Measurements from ENCODE around the gene CEP83. TPM values are rescaled to one million over a fixed set of nuclear protein-coding genes. Genes with fewer than 3 reads are reported as not detected.

The CEP83 gene
- total and polyA plus RNA-seq, 9 of the 15 experiments (the other 6 are each of a cell fraction or from before 2014, with no cell fraction given) = 5.3 to 40.5 (median 31.3) TPM

GRCh38 chr12:94459728-94460615 lies at the start of gene CEP83 (continued):
- TF ChIP-seq FIP1L1 (IDR thresholded peaks at IDR 0.05; ENCODE audit: low read depth, low read length, poor library complexity, severe bottlenecking) (peak; percentile 78), ZFX (CRISPR knock-in tag; IDR thresholded peaks at IDR 0.05) (peak; percentile 89), ATF7 (IDR thresholded peaks at IDR 0.05) (peak; percentile 89), ZEB2 (IDR thresholded peaks at IDR 0.05) (no peak)

- TF ChIP-seq ZNF143 (CRISPR knock-in tag; IDR thresholded peaks at IDR 0.05) = no peak
- peaks cover 0 to 9% of the 10 kb centered on the region in 2 experiments; a peak in 3 of 5 replicates for H3K27me3 ChIP-seq (ENCODE audit: control insufficient read depth in 2 of 2, insufficient read depth in 2 of 2, low read length in 2 of 2)
- no peaks in the 10 kb centered on the region for H3K9me3 ChIP-seq (replicated peaks; ENCODE audit: control insufficient read depth, insufficient read depth, low read depth, low read length)
- H4K20me1 ChIP-seq (replicated peaks; ENCODE audit: control insufficient read depth, insufficient read depth, low read length) = no peaks in the 10 kb centered on the region
- H3K4me3 ChIP-seq = no peak overlapping the region
- H3K9ac ChIP-seq (ENCODE audit: insufficient read depth in 1 of 2, low read depth in 2 of 2, low read length in 2 of 2) = no peak overlapping the region
- no TSS peak for BruUV-seq (replicated peaks)
- ChIA-PET POLR2A (no interaction called here), CTCF (ENCODE audit: low intra/inter-chr PET ratio) (no interaction called here)
- DNase-seq (ENCODE audit: extremely low read depth in 1 of 4, low spot score in 3 of 4) = no peak
- no peaks in the 10 kb centered on the region for H3K9me1 ChIP-seq (ENCODE audit: control insufficient read depth, insufficient read depth, low read length)
- no peak for FAIRE-seq
- H3K27ac ChIP-seq (ENCODE audit: extremely low read depth, low read depth, low read length) = no peak overlapping the region
- H3K36me3 ChIP-seq (ENCODE audit: control insufficient read depth, insufficient read depth, low read length) = no peaks in the 10 kb centered on the region
- H3K79me2 ChIP-seq (ENCODE audit: control insufficient read depth, insufficient read depth, low read length) = no peaks in the 10 kb centered on the region
- intact Hi-C loops (cut with micrococcal nuclease) = no loop called here
- no peaks in the 10 kb centered on the region for H3K4me1 ChIP-seq (replicated peaks in 1 of 2; ENCODE audit: control insufficient read depth in 2 of 2, insufficient read depth in 2 of 2, low read length in 2 of 2)
- ATAC-seq = no peak
- no peak overlapping the region for H2AFZ ChIP-seq (ENCODE audit: low read depth, low read length)
- WGBS (ENCODE audit: insufficient coverage, low coverage, missing lambda C conversion rate) = 0% methylated on average over 3 of the region's 3 CpGs
- in situ Hi-C loops (cut with MboI) = no loop called here
- H3K4me2 ChIP-seq (ENCODE audit: insufficient read depth, low read length) = no peak overlapping the region
Observed at GRCh38 chr12:94509317-94509716, 49.6 kb upstream of the CEP83 start.

Data from K562 (cell line).